HepG2 (cell line): Measurements from ENCODE around the gene CIROP. TPM values are rescaled to one million over a fixed set of nuclear protein-coding genes. Genes with fewer than 3 reads are reported as not detected.
A peak's percentile ranks its signal among the peaks of the same experiment; 100 is the strongest.

Experiments
- ATF7 ChIP-seq, 2 experiments: fragments of 450-650 bp in 1 of 2; sonication (generic) in 1 of 2; formaldehyde crosslinking in 1 of 2; IDR thresholded peaks; 2 replicates each; pipeline versions ENCODE4 v1.4.0 to v1.6.1; 2016 to 2020; ENCODE audit warnings: antibody characterized with exemption in 1 of 2, mild to moderate bottlenecking in 1 of 2, missing genetic modification reagents in 1 of 2
- ATRX ChIP-seq: sonication (generic); formaldehyde crosslinking; IDR thresholded peaks from 2 replicates; pipeline ENCODE4 v1.4.0; 2020; ENCODE audit warnings: missing genetic modification reagents, borderline replicate concordance
- BHLHE40 ChIP-seq: IDR thresholded peaks from 2 replicates; pipeline ENCODE4 v1.6.1; 2011; ENCODE audit warnings: low read length, improper control_type of control experiment
- CEBPG ChIP-seq: IDR thresholded peaks from 2 replicates; pipeline ENCODE4 v1.6.1; 2016
- FOSL2 ChIP-seq: sonication (generic); formaldehyde crosslinking; IDR thresholded peaks from 2 replicates; pipeline ENCODE4 v1.4.0; 2020; ENCODE audit warnings: missing genetic modification reagents
- HDAC1 ChIP-seq: sonication (generic); formaldehyde crosslinking; IDR thresholded peaks from 2 replicates; pipeline ENCODE4 v1.5.1; 2020; ENCODE audit warnings: mild to moderate bottlenecking, missing genetic modification reagents
- RBM22 ChIP-seq: fragments of 200-400 bp; formaldehyde crosslinking; optimal IDR thresholded peaks from 2 replicates; pipeline ENCODE3; 2017; ENCODE audit warnings: mild to moderate bottlenecking, low read length, moderate library complexity
- SSRP1 ChIP-seq: IDR thresholded peaks from 2 replicates; pipeline ENCODE4 v1.6.1; 2016; ENCODE audit warnings: control low read depth
- TSC22D2 ChIP-seq: sonication (generic); formaldehyde crosslinking; IDR thresholded peaks from 2 replicates; pipeline ENCODE4 v1.5.1; 2020; ENCODE audit warnings: missing genetic modification reagents, mild to moderate bottlenecking, borderline replicate concordance
- U2AF1 ChIP-seq: fragments of 200-400 bp; formaldehyde crosslinking; optimal IDR thresholded peaks from 2 replicates; pipeline ENCODE3; 2017; ENCODE audit warnings: mild to moderate bottlenecking, low read depth, low read length
- WIZ ChIP-seq: sonication (generic); formaldehyde crosslinking; IDR thresholded peaks from 2 replicates; pipeline ENCODE4 v1.5.1; 2020; ENCODE audit warnings: mild to moderate bottlenecking, missing genetic modification reagents
- ZNF180 ChIP-seq: sonication (generic); formaldehyde crosslinking; IDR thresholded peaks from 2 replicates; pipeline ENCODE4 v1.4.0; 2020; ENCODE audit warnings: low read depth, missing genetic modification reagents, borderline replicate concordance
- ZNF354B ChIP-seq: sonication (generic); formaldehyde crosslinking; IDR thresholded peaks from 2 replicates; pipeline ENCODE4 v1.8.0; 2022; ENCODE audit warnings: mild to moderate bottlenecking, missing genetic modification reagents
- ZNF430 ChIP-seq: sonication (generic); formaldehyde crosslinking; IDR thresholded peaks from 2 replicates; pipeline ENCODE4 v1.9.0; 2021; ENCODE audit warnings: mild to moderate bottlenecking, missing genetic modification reagents
- ZNF496 ChIP-seq: sonication (generic); formaldehyde crosslinking; IDR thresholded peaks from 2 replicates; pipeline ENCODE4 v1.8.1; 2023; ENCODE audit warnings: mild to moderate bottlenecking, moderate library complexity, missing genetic modification reagents; ENCODE audit not compliant: insufficient replicate concordance
- ZNF550 ChIP-seq: sonication (generic); formaldehyde crosslinking; IDR thresholded peaks from 2 replicates; pipeline ENCODE4 v1.4.0; 2020; ENCODE audit warnings: mild to moderate bottlenecking, missing genetic modification reagents, borderline replicate concordance
- ZNF556 ChIP-seq: sonication (generic); formaldehyde crosslinking; IDR thresholded peaks from 2 replicates; pipeline ENCODE4 v1.4.0; 2020; ENCODE audit warnings: mild to moderate bottlenecking, missing genetic modification reagents, borderline replicate concordance
- ZNF572 ChIP-seq: sonication (generic); formaldehyde crosslinking; IDR thresholded peaks from 2 replicates; pipeline ENCODE4 v1.5.1; 2020; ENCODE audit warnings: mild to moderate bottlenecking, missing genetic modification reagents
- polyA plus RNA-seq, 8 experiments: library from polyadenylated mRNA; depleted of rRNA in 3 of 8; stranded (reverse) in 7 of 8; unstranded in 1 of 8; fragments of >200 nt; fragmentation: Illumina TruSeq in 4 of 8; extraction: Trizol in 4 of 8; gene quantifications; 2 replicates each; pipeline versions ENCODE4 v1.2.1 to v1.2.3, GENCODE V29; 2011 to 2016; ENCODE audit warnings: low read depth in 4 of 8, missing spikeins in 1 of 8, mixed read lengths in 1 of 8; ENCODE audit not compliant: insufficient read depth in 1 of 8
- total RNA-seq, 5 experiments: library from RNA; depleted of rRNA; stranded (reverse); fragments of >200 nt; fragmentation: Illumina TruSeq; extraction: Trizol; gene quantifications; 2 replicates each; pipeline ENCODE4 v1.2.3, GENCODE V29; 2016; ENCODE audit warnings: low read depth in 1 of 5
- TF ChIP-seq, protein P1 (sequence below): IDR thresholded peaks from 2 replicates; pipeline ENCODE4 v1.4.0; 2020; ENCODE audit warnings: mild to moderate bottlenecking, missing genetic modification reagents
- TF ChIP-seq, protein P2 (sequence below): sonication (generic); formaldehyde crosslinking; IDR thresholded peaks from 2 replicates; pipeline ENCODE4 v1.4.0; 2020; ENCODE audit warnings: missing genetic modification reagents
- TF ChIP-seq, protein P3 (sequence below): sonication (generic); formaldehyde crosslinking; IDR thresholded peaks from 2 replicates; pipeline ENCODE4 v1.4.0; 2020; ENCODE audit warnings: missing genetic modification reagents
- TF ChIP-seq, protein P4 (sequence below): sonication (generic); formaldehyde crosslinking; conservative IDR thresholded peaks from 2 replicates; pipeline ENCODE4 v1.8.1; 2023; ENCODE audit warnings: missing genetic modification reagents

CIROP gene
- total and polyA plus RNA-seq, 2 of the 13 experiments (the other 11 are each of a cell fraction or from before 2014, with no cell fraction given): 0.07 TPM; not detected in 1

DNA sequence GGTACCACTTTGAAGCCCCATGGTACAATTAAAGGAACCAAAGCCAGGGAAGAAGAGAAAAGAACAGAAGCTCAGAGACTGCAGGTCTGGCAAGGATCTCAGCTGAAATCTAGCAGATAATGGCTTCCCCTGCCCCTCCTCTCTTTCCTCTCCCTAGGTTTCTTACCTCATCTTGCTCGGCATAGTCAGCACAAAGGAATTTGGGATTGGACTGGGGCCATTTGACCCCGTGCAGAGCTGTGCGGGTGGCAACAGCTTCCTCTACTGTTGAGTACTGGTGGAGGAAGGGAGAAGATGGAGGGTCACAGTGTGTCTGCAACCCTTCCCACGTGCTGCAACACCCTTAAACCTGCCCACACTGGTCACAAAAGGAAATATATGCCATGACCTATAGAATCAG is 42.8 kb downstream of the CIROP start (continued):
- TF ChIP-seq, protein P1, sequence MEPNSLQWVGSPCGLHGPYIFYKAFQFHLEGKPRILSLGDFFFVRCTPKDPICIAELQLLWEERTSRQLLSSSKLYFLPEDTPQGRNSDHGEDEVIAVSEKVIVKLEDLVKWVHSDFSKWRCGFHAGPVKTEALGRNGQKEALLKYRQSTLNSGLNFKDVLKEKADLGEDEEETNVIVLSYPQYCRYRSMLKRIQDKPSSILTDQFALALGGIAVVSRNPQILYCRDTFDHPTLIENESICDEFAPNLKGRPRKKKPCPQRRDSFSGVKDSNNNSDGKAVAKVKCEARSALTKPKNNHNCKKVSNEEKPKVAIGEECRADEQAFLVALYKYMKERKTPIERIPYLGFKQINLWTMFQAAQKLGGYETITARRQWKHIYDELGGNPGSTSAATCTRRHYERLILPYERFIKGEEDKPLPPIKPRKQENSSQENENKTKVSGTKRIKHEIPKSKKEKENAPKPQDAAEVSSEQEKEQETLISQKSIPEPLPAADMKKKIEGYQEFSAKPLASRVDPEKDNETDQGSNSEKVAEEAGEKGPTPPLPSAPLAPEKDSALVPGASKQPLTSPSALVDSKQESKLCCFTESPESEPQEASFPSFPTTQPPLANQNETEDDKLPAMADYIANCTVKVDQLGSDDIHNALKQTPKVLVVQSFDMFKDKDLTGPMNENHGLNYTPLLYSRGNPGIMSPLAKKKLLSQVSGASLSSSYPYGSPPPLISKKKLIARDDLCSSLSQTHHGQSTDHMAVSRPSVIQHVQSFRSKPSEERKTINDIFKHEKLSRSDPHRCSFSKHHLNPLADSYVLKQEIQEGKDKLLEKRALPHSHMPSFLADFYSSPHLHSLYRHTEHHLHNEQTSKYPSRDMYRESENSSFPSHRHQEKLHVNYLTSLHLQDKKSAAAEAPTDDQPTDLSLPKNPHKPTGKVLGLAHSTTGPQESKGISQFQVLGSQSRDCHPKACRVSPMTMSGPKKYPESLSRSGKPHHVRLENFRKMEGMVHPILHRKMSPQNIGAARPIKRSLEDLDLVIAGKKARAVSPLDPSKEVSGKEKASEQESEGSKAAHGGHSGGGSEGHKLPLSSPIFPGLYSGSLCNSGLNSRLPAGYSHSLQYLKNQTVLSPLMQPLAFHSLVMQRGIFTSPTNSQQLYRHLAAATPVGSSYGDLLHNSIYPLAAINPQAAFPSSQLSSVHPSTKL (CRISPR knock-in tag): no peak
- TF ChIP-seq ZNF430 (no peak), ZNF550 (no peak), U2AF1 (no peak), BHLHE40 (peak; percentile 50), HDAC1 (CRISPR knock-in tag) (no peak), ZNF572 (CRISPR knock-in tag) (no peak), FOSL2 (CRISPR knock-in tag) (peak; percentile 91), ZNF180 (no peak), RBM22 (peak; percentile 91), TSC22D2 (CRISPR knock-in tag) (no peak), ZNF556 (CRISPR knock-in tag) (0 out of 2 replicates have a peak, but pooled peaks have one; percentile 52), ATRX (CRISPR knock-in tag) (no peak), CEBPG (CRISPR knock-in tag) (no peak), WIZ (CRISPR knock-in tag) (no peak), ZNF354B (CRISPR knock-in tag) (no peak), ZNF496 (no peak), SSRP1 (CRISPR knock-in tag) (0 out of 2 replicates have a peak, but pooled peaks have one; percentile 21), ATF7 (IDR thresholded peaks at IDR 0.05) (no peak), ATF7 (CRISPR knock-in tag; IDR thresholded peaks at IDR 0.05) (0 out of 2 replicates have a peak, but pooled peaks have one; percentile 26)
- TF ChIP-seq, protein P2, sequence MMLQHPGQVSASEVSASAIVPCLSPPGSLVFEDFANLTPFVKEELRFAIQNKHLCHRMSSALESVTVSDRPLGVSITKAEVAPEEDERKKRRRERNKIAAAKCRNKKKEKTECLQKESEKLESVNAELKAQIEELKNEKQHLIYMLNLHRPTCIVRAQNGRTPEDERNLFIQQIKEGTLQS (CRISPR knock-in tag): peak; percentile 84
- TF ChIP-seq, protein P3, sequence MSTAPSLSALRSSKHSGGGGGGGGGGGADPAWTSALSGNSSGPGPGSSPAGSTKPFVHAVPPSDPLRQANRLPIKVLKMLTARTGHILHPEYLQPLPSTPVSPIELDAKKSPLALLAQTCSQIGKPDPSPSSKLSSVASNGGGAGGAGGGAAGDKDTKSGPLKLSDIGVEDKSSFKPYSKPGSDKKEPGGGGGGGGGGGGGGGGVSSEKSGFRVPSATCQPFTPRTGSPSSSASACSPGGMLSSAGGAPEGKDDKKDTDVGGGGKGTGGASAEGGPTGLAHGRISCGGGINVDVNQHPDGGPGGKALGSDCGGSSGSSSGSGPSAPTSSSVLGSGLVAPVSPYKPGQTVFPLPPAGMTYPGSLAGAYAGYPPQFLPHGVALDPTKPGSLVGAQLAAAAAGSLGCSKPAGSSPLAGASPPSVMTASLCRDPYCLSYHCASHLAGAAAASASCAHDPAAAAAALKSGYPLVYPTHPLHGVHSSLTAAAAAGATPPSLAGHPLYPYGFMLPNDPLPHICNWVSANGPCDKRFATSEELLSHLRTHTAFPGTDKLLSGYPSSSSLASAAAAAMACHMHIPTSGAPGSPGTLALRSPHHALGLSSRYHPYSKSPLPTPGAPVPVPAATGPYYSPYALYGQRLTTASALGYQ (CRISPR knock-in tag): no peak
- TF ChIP-seq, protein P4, sequence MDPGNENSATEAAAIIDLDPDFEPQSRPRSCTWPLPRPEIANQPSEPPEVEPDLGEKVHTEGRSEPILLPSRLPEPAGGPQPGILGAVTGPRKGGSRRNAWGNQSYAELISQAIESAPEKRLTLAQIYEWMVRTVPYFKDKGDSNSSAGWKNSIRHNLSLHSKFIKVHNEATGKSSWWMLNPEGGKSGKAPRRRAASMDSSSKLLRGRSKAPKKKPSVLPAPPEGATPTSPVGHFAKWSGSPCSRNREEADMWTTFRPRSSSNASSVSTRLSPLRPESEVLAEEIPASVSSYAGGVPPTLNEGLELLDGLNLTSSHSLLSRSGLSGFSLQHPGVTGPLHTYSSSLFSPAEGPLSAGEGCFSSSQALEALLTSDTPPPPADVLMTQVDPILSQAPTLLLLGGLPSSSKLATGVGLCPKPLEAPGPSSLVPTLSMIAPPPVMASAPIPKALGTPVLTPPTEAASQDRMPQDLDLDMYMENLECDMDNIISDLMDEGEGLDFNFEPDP: 0 out of 2 replicates have a peak, but pooled peaks have one; percentile 76
